A549 (cell line): ENCODE data around the gene CBLC.
"Not testable (repeated sequence)": the region's sequence is repeated elsewhere in the genome, so short reads cannot be mapped to it uniquely, and the experiment has no call there.

Experiments
- EP300 ChIP-seq, 2 experiments: fragments of >200 bp; sonication (Bioruptor Twin); formaldehyde crosslinking; IDR thresholded peaks; 2 replicates in 1 of 2; 3 replicates in 1 of 2; pipeline ENCODE4 v1.6.1; 2016 to 2017
- KDM1A ChIP-seq: fragments of 200-600 bp; sonication (generic); IDR thresholded peaks from 2 replicates; pipeline ENCODE4 v1.6.1; 2016; ENCODE audit warnings: low read depth, mild to moderate bottlenecking
- POLR2A ChIP-seq: IDR thresholded peaks from 2 replicates; pipeline ENCODE4 v1.6.1; 2012; ENCODE audit warnings: mild to moderate bottlenecking, low read length
- TP53 ChIP-seq: fragments of 250-450 bp; sonication (Bioruptor Pico); IDR thresholded peaks from 2 replicates; pipeline ENCODE4 v1.5.0; 2021; ENCODE audit warnings: mild to moderate bottlenecking, moderate library complexity
- TF ChIP-seq, protein P1 (sequence below): fragments of >200 bp; sonication (Bioruptor Twin); formaldehyde crosslinking; IDR thresholded peaks from 3 replicates; pipeline ENCODE4 v1.5.1; 2016
- TF ChIP-seq, protein P2 (sequence below): fragments of 200-600 bp; sonication (generic); IDR thresholded peaks from 2 replicates; pipeline ENCODE4 v1.6.1; 2016; ENCODE audit warnings: antibody characterized with exemption, mild to moderate bottlenecking, moderate library complexity

DNA sequence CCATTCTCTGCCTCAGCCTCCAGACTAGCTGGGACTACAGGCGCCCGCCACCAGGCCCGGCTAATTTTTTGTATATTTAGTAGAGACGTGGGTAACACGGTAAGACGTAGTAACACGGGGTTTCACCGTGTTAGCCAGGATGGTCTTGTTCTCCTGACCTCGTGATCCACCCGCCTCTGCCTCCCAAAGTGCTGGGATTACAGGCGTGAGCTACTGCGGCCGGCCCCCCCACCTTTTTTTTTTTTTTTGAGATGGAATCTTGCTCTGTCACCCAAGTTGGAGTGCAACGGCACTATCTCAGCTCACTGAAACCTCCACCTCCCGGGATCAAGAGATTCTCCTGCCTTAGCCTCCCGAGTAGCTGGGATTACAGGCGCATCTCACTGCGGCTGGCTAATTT lies 5.5 kb upstream of the CBLC start:
- TF ChIP-seq, protein P1, sequence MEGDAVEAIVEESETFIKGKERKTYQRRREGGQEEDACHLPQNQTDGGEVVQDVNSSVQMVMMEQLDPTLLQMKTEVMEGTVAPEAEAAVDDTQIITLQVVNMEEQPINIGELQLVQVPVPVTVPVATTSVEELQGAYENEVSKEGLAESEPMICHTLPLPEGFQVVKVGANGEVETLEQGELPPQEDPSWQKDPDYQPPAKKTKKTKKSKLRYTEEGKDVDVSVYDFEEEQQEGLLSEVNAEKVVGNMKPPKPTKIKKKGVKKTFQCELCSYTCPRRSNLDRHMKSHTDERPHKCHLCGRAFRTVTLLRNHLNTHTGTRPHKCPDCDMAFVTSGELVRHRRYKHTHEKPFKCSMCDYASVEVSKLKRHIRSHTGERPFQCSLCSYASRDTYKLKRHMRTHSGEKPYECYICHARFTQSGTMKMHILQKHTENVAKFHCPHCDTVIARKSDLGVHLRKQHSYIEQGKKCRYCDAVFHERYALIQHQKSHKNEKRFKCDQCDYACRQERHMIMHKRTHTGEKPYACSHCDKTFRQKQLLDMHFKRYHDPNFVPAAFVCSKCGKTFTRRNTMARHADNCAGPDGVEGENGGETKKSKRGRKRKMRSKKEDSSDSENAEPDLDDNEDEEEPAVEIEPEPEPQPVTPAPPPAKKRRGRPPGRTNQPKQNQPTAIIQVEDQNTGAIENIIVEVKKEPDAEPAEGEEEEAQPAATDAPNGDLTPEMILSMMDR, result not testable (repeated sequence)
- not testable (repeated sequence) for TF ChIP-seq TP53 (CRISPR knock-in tag); POLR2A; EP300 (IDR thresholded peaks at IDR 0.05); KDM1A
- TF ChIP-seq, protein P2, sequence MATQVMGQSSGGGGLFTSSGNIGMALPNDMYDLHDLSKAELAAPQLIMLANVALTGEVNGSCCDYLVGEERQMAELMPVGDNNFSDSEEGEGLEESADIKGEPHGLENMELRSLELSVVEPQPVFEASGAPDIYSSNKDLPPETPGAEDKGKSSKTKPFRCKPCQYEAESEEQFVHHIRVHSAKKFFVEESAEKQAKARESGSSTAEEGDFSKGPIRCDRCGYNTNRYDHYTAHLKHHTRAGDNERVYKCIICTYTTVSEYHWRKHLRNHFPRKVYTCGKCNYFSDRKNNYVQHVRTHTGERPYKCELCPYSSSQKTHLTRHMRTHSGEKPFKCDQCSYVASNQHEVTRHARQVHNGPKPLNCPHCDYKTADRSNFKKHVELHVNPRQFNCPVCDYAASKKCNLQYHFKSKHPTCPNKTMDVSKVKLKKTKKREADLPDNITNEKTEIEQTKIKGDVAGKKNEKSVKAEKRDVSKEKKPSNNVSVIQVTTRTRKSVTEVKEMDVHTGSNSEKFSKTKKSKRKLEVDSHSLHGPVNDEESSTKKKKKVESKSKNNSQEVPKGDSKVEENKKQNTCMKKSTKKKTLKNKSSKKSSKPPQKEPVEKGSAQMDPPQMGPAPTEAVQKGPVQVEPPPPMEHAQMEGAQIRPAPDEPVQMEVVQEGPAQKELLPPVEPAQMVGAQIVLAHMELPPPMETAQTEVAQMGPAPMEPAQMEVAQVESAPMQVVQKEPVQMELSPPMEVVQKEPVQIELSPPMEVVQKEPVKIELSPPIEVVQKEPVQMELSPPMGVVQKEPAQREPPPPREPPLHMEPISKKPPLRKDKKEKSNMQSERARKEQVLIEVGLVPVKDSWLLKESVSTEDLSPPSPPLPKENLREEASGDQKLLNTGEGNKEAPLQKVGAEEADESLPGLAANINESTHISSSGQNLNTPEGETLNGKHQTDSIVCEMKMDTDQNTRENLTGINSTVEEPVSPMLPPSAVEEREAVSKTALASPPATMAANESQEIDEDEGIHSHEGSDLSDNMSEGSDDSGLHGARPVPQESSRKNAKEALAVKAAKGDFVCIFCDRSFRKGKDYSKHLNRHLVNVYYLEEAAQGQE, result not testable (repeated sequence)
